GM23338 (cell line): ENCODE results near the gene MAZ. TPM values are rescaled to one million over a fixed set of nuclear protein-coding genes. Genes with fewer than 3 reads are reported as not detected.
"Not testable (repeated sequence)": the region's sequence is repeated elsewhere in the genome, so short reads cannot be mapped to it uniquely, and the experiment has no call there.

ENCODE experiments used
- ATAC-seq: fragments of 200-7000 bp; cut with Tn5 transposase; 3 replicates; pipeline ENCODE4 v1.9.1; 2020
- DNase-seq: peaks from one replicate; pipeline ENCODE4 v3.0.0-alpha.2; 2015; ENCODE audit warnings: low spot score
- H2AFZ ChIP-seq: fragments of 200-600 bp; sonication (generic); 2 replicates; pipeline ENCODE4 v1.8.0; 2016; ENCODE audit warnings: antibody characterized with exemption, mild to moderate bottlenecking, moderate library complexity
- H3F3A ChIP-seq: fragments of 200-600 bp; sonication (generic); replicated peaks from 2 replicates; pipeline ENCODE4 v1.8.0; 2017; ENCODE audit warnings: antibody characterized with exemption, mixed run types, low read depth
- H3K27ac ChIP-seq: fragments of 200-600 bp; sonication (generic); 2 replicates; pipeline ENCODE4 v1.6.1; 2016; ENCODE audit warnings: low read depth
- H3K27me3 ChIP-seq: fragments of 200-600 bp; sonication (generic); 2 replicates; pipeline ENCODE4 v1.8.0; 2016; ENCODE audit warnings: mild to moderate bottlenecking, mixed run types, moderate library complexity; ENCODE audit not compliant: insufficient read depth
- H3K36me3 ChIP-seq: fragments of 200-600 bp; sonication (generic); 2 replicates; pipeline ENCODE4 v1.8.0; 2016; ENCODE audit warnings: mild to moderate bottlenecking; ENCODE audit not compliant: insufficient read depth
- H3K4me1 ChIP-seq: fragments of 200-600 bp; sonication (generic); 2 replicates; pipeline ENCODE4 v1.8.0; 2016; ENCODE audit warnings: mild to moderate bottlenecking, moderate library complexity; ENCODE audit not compliant: insufficient read depth
- H3K4me2 ChIP-seq: fragments of 200-600 bp; sonication (generic); 2 replicates; pipeline ENCODE4 v1.7.1; 2017; ENCODE audit warnings: mixed run types
- H3K4me3 ChIP-seq: fragments of 200-600 bp; sonication (generic); 2 replicates; pipeline ENCODE4 v1.6.1; 2016; ENCODE audit warnings: mixed run types
- H3K79me2 ChIP-seq: fragments of 200-600 bp; sonication (generic); replicated peaks from 2 replicates; pipeline ENCODE4 v1.8.0; 2017; ENCODE audit warnings: mild to moderate bottlenecking; ENCODE audit not compliant: insufficient read depth
- H3K9me2 ChIP-seq: fragments of 200-600 bp; sonication (generic); 2 replicates; pipeline ENCODE4 v1.8.0; 2017; ENCODE audit not compliant: insufficient read depth
- H4K20me1 ChIP-seq: fragments of 200-600 bp; sonication (generic); replicated peaks from 2 replicates; pipeline ENCODE4 v1.8.0; 2017; ENCODE audit warnings: mild to moderate bottlenecking; ENCODE audit not compliant: insufficient read depth
- H3K27ac Mint-ChIP-seq: 2 replicates; pipeline ENCODE4 v1.8.0; 2020; ENCODE audit warnings: inconsistent platforms, mild to moderate bottlenecking, moderate library complexity, mixed read lengths
- H3K27me3 Mint-ChIP-seq: 3 replicates; pipeline ENCODE4 v1.8.0; 2022; ENCODE audit warnings: low read depth, mild to moderate bottlenecking, moderate library complexity, mixed read lengths, inconsistent platforms; ENCODE audit not compliant: insufficient read depth, poor library complexity
- H3K36me3 Mint-ChIP-seq: 3 replicates; pipeline ENCODE4 v1.8.0; 2021; ENCODE audit warnings: low read depth, mild to moderate bottlenecking, inconsistent platforms, moderate library complexity, mixed read lengths
- H3K4me1 Mint-ChIP-seq: 3 replicates; pipeline ENCODE4 v1.8.0; 2020; ENCODE audit warnings: mild to moderate bottlenecking, inconsistent platforms, mixed read lengths
- H3K4me3 Mint-ChIP-seq: 3 replicates; pipeline ENCODE4 v1.8.0; 2021; ENCODE audit warnings: moderate library complexity, mild to moderate bottlenecking, inconsistent platforms, mixed read lengths
- H3K9me3 Mint-ChIP-seq: 3 replicates; pipeline ENCODE4 v1.8.0; 2020; ENCODE audit warnings: moderate library complexity, mild to moderate bottlenecking, inconsistent platforms, mixed read lengths
- EZH2phosphoT487 ChIP-seq: fragments of 200-600 bp; sonication (generic); IDR thresholded peaks from one replicate; pipeline ENCODE4 v1.8.1; 2018; ENCODE audit warnings: antibody characterized with exemption; ENCODE audit not compliant: unreplicated experiment
- NANOG ChIP-seq: IDR thresholded peaks from 2 replicates; pipeline ENCODE4 v1.6.1; 2016; ENCODE audit warnings: antibody characterized with exemption, borderline replicate concordance
- REST ChIP-seq: IDR thresholded peaks from one replicate; pipeline ENCODE4 v1.6.1; 2018; ENCODE audit warnings: antibody characterized with exemption; ENCODE audit not compliant: unreplicated experiment
- ZNF114 ChIP-seq: fragments of 250-450 bp; sonication (Bioruptor Pico); IDR thresholded peaks from 2 replicates; pipeline ENCODE4 v1.5.0; 2020; ENCODE audit warnings: mild to moderate bottlenecking, moderate library complexity
- polyA plus RNA-seq: library from polyadenylated mRNA; unstranded; fragments of >200 nt; fragmentation: Nextera tagmentation; extraction: Ambion mirVana; gene quantifications from 2 replicates; pipeline ENCODE4 v1.2.1, GENCODE V29; 2016
- total RNA-seq: library from RNA; depleted of rRNA; stranded (reverse); fragments of >200 nt; shearing (Covaris generic); gene quantifications from 2 replicates; pipeline ENCODE4 v1.2.3, GENCODE V29; 2014

MAZ gene
- total and polyA plus RNA-seq, 2 experiments from 2014 or later: 155 to 270 TPM

GRCh38 chr16:29790949-29791844, 15.1 kb upstream of the MAZ start:
- Histone ChIP-seq H2AFZ (peak overlapping the region; percentile 88), H3K4me3 (peak overlapping the region; percentile 95), H3K4me2 (peak overlapping the region; percentile 98), H4K20me1 (peaks cover 44% of the 10 kb centered on the region), H3K27ac (peak overlapping the region; percentile 84; the same call in 1 of the 2 replicates), H3F3A (peaks cover 20% of the 10 kb centered on the region; the same call in 1 of the 2 replicates), H3K36me3 (no peaks in the 10 kb centered on the region), H3K9me2 (no peaks in the 10 kb centered on the region), H3K27me3 (no peaks in the 10 kb centered on the region), H3K79me2 (peaks cover 56% of the 10 kb centered on the region), H3K4me1 (peaks cover 7% of the 10 kb centered on the region; the same call in 1 of the 2 replicates)
- H3K4me1 Mint-ChIP-seq: peaks cover 14% of the 10 kb centered on the region
- H3K4me3 Mint-ChIP-seq: peak overlapping the region; percentile 99
- H3K9me3 Mint-ChIP-seq: no peaks in the 10 kb centered on the region
- H3K27me3 Mint-ChIP-seq: peaks cover 15% of the 10 kb centered on the region
- H3K27ac Mint-ChIP-seq: peak overlapping the region; percentile 98
- H3K36me3 Mint-ChIP-seq: peaks cover 24% of the 10 kb centered on the region
- TF ChIP-seq ZNF114 (CRISPR knock-in tag) (no peak), NANOG (no peak), EZH2phosphoT487 (no peak)
- peak; percentile 48 for ATAC-seq
- no peak for DNase-seq

- Mint-ChIP-seq H3K27ac (peak overlapping the region; percentile 29), H3K9me3 (no peaks in the 10 kb centered on the region), H3K36me3 (peaks cover 33% of the 10 kb centered on the region), H3K4me1 (peaks cover 14% of the 10 kb centered on the region), H3K4me3 (peak overlapping the region; percentile 99), H3K27me3 (peaks cover 15% of the 10 kb centered on the region)
- Histone ChIP-seq H4K20me1 (peaks cover 46% of the 10 kb centered on the region), H3K36me3 (peaks cover 5% of the 10 kb centered on the region; the same call in 1 of the 2 replicates), H2AFZ (no peak overlapping the region), H3K27ac (peak overlapping the region; percentile 62; the same call in 1 of the 2 replicates), H3F3A (peaks cover 18% of the 10 kb centered on the region; the same call in 1 of the 2 replicates), H3K79me2 (peaks cover 59% of the 10 kb centered on the region), H3K4me2 (peak overlapping the region; percentile 98), H3K4me1 (peaks cover 7% of the 10 kb centered on the region; the same call in 1 of the 2 replicates), H3K9me2 (no peaks in the 10 kb centered on the region), H3K27me3 (no peaks in the 10 kb centered on the region), H3K4me3 (peak overlapping the region; percentile 95)
- ATAC-seq (no peak), DNase-seq (no peak)
- no peak for TF ChIP-seq REST
Observed at GRCh38 chr16:29791845-29792807, 14.2 kb upstream of the MAZ start.

DNA sequence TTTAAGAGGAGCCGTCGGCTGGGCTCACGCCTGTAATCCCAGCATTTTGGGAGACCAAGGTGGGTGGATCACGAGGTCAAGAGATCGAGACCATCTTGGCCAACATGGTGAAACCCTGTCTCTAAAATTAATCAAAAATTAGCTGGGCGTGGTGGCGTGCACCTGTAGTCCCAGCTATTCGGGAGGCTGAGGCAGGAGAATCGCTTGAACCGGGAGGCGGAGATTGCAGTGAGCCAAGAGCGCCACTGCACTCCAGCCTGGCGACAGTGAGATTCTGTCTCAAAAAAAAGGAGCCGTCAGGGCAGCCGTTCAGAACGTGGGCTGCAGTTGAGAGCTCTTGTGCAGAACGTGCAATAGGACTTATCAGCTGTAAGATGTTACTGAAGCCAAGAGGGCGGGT, 13.2 kb upstream of the MAZ start:
- ATAC-seq, H3K27ac ChIP-seq, H3K27me3 ChIP-seq, H3K4me2 ChIP-seq, H3K4me1 ChIP-seq, H3K9me2 ChIP-seq, H3K4me3 ChIP-seq, DNase-seq, H3K9me3 Mint-ChIP-seq, H2AFZ ChIP-seq: not testable (repeated sequence)
- Histone ChIP-seq H3F3A (peaks cover 18% of the 10 kb centered on the region; the same call in 1 of the 2 replicates), H3K79me2 (peaks cover 59% of the 10 kb centered on the region), H4K20me1 (peaks cover 47% of the 10 kb centered on the region), H3K36me3 (peaks cover 15% of the 10 kb centered on the region)
- H3K36me3 Mint-ChIP-seq: peaks cover 43% of the 10 kb centered on the region
- H3K4me1 Mint-ChIP-seq: peaks cover 14% of the 10 kb centered on the region
- H3K27ac Mint-ChIP-seq: peak overlapping the region; percentile 19
- H3K4me3 Mint-ChIP-seq: 0 out of 3 replicates have a peak overlapping the region, but pooled peaks have one; percentile 99
- peaks cover 15% of the 10 kb centered on the region for H3K27me3 Mint-ChIP-seq
